Measurements from ENCODE around the gene MYRIP.
"Not testable (repeated sequence)": the region's sequence is repeated elsewhere in the genome, so short reads cannot be mapped to it uniquely, and the experiment has no call there.

MYRIP gene

DNA sequence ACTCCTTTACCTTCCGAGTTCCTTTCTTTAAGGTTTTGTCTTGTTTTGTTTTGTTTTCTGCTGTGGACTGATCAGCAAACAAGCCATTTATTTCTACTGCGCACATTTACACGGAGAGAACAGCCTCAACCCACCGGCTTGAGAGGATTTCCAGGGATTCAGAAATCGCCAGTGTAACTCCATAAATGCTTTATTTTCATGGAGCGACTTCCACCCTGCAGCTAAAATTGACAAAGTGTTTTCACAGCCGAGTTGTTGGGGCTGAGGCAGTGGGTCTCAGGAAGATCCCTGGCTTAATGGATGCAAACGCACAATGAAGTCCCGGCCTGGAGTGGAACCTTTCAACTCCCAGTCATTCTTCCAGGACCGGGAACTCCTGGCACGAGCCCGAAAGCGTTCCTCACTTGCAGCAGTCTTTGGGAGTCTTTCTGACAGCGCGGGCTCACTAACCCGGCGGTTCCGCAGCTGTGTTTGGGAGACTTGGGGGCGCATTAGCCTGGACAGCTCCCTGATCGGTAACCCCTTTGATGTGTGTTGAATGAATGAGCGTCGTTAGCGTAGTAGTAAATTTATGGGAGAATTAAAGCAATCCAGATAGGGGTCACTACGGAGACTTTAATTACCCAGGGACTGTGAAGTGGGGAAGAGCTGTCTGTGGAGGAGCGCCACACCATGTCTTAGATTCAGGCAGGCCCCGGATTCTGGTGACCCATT is 785 bp upstream of the MYRIP start:
- peak; percentile 3 for DNase-seq

DNA sequence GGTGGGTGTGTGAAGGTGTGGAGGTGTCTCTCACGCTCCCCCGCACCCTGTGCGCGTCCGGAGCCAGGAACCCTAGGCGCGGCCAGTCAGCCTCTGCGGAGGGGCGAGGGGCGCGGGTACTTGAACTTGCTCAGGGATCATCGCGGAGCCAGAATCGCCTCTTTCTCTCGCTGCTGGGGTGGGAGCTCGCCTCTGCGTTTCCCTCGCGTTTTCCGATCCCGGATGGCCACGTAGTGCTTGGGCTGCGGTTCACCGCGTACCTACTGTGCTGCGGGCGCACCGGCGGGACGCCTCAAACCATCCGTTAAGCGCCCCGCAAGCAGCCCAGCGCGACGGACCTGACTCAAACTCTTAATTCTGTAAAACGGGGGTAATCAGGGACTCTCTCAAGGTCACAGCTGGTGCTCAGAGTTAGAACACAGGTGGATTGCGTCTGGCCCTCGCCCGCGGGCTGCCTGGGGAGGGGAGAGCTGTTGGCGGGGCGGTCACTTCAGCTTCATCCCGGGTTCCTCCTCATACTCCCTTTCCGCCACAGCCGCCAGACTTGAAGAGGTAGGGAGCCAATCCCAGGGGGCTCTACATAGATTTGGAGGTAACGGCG is 686 bp downstream of the MYRIP start:
- DNase-seq: no peak

DNA sequence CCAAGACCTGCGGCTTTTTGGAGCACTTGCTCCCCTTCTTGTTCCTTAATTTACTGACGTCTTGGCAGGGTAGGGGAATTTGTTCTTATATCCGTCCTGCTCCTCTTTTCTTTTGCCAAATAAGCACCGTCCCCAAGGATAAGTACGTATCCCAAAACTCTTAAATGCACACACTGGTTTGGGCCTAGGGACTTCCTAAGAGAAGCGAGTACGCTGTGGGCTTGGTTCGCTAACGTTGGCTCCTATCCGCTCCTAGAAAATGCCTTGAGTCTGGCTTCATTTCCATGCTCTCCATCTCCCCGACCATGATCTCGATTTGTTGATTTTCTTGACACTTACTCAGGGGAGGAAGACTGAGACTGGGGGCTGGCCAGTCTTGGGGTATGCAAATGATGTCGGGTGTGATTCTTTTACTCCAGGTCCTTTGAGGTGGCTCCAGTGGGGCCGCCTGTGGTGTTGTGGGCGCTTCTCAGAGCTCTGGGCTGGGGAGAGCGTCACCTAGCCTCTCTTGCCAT is 1.3 kb downstream of the MYRIP start:
- DNase-seq: no peak

DNA sequence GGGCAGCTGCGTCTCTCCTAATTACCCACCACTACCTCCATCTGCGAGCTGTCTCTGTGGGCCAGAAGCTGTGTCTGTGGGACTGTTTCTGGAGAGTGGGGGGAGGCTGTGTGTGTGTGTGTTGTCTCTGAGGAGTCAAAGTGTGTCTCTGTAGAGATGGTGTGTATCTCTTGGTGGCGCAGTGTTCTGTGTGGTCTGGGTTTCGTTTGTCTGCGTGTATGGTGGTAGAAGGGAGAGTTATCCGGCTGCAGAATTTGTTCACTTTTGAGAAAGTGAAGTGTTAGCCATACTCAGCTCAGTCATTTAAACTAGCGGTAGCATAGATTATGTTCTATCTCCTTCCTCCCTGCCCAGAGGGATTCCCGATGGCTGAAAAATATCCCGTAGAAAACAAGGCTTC is 2.2 kb downstream of the MYRIP start:
- DNase-seq: no peak

GRCh38 chr3:39812537-39812936 is 3.1 kb downstream of the MYRIP start:
- no peak for DNase-seq

DNA sequence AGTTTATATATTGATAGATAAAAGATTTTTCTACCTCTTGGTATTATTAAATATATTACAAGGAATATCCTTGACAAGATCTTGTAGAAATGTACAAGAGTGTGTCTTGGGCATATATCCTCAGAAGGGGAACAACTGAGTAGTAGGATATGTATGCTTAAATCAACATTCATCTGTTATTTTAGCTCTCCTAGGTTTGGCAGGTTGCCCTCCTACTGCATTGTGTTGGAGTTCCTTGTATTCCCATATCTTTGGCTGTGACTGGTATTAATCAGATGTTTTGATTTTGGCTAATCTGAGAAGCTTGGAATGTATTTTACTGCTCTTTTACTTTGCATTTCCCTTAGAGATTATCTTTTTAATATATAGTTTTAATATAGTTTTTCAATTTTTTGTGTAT is 4.6 kb downstream of the MYRIP start:
- peak; percentile 62 for DNase-seq

DNA sequence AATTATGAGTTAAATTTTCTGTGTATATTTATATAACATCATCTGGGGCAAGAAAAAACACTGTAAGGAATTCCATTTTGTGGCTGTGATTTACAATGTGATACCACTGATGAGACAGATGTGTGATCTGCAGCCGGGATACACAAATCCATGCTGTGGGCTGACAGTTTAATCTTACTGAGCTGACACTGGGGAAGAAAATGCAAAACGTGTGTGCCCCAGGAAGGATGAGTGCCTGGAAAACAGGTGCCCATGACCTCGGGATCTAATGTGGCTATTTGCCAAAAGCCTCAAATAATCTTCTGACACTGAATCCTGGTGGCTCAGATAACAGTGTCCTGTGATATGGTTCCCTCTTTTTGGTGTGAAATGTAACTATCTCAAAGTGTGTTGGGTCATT is 10.5 kb downstream of the MYRIP start:
- DNase-seq: no peak

- DNase-seq: not testable (repeated sequence)
Measured at GRCh38 chr3:39833764-39834163, 24.4 kb downstream of the MYRIP start.

GRCh38 chr3:39839484-39839883 is 30.1 kb downstream of the MYRIP start:
- DNase-seq: no peak

DNA sequence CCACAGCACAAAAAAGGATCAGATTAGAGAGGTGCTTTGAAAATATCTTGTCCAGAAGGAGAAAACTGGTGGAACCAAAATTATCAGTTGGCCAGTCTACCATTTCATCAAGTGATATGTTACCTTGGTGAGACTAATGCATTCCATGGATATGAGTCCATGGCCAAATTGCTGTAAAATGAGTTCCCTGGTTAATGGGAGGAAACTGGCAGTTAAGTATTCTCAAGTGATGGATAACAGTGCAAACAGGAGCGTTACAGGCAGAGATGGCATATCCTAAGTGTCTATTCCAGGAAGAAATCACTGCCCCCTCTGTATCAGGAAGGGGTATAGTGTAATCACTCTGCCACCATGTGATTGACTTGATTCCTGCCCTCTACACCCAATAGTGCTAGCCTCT is 34.0 kb downstream of the MYRIP start:
- no peak for DNase-seq

DNA sequence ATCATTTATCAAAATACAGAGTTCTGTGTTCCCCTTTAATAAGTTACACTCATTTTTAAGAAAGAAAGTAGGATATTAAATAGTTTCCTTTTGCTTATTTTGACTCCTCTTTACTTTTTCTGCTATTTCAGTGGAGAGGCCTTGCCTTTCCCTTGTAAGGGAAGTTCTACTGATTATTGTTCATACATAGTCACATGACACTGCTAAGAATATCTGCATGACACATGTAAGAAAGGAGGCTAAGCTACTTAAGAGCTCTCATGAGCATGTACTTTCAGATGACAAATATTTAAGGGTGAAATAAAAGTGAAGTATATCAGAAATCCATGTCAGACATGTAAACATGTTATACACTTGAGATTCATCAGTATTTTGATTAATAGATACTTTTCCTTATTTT is 39.0 kb downstream of the MYRIP start:
- no peak for DNase-seq

DNA sequence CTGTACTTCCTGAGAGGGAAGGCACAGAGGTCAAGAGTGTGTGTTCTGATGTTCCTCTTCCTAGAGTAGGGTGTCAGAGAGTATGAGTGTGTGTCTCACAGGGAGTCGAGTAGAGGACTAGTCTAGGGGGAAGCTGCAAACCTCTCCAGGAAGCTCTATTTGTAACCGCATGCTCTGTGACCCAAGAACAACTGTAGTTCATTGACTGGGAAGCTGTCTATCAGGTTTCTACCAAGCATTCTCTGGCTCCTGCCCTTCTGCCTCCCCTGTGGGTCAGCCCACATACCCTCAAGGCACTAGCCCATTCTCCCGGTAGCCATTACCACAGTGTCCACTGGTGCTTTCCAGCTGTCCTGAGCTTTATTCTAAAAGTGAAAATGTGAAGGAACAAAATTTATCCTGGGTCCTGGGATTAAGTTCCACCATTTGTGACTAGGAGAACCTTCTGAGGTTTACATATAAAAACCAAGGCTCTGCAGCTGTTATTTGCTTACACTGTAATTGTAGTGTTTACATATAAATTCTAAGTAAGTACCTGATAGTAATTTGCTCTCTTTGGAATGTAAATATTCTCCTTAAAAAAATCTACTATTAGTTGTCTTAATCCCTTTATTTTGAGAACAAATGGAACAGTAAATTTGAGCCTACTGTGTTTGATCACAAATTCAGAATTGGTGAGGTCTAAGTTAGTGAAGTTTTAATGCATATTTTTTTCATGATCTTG is 40.7 kb downstream of the MYRIP start:
- DNase-seq: no peak

GRCh38 chr3:39850716-39851032 is 41.3 kb downstream of the MYRIP start:
- DNase-seq: no peak

DNA sequence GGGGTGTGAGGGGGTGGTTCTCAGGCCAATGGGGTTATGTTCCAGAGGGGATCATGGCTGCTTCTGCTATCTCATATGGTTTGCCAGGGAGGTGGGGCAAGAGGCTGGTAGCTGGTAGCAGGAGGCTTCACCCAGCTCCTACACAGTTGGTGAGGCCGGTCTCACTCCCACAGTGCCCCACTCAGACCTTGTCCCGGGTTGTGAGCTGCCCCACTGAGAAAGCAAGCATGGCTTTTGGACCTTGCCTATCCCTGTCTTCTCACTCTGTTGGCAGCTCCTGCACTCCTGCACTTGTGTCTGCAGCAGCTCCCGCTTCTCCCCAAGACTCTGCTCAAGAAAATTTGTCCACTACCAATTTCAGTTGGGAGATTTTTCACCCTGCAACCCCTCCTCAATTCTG is 46.1 kb downstream of the MYRIP start:
- no peak for DNase-seq

- DNase-seq: no peak
Measured at GRCh38 chr3:39869890-39870289, 60.5 kb downstream of the MYRIP start.

DNA sequence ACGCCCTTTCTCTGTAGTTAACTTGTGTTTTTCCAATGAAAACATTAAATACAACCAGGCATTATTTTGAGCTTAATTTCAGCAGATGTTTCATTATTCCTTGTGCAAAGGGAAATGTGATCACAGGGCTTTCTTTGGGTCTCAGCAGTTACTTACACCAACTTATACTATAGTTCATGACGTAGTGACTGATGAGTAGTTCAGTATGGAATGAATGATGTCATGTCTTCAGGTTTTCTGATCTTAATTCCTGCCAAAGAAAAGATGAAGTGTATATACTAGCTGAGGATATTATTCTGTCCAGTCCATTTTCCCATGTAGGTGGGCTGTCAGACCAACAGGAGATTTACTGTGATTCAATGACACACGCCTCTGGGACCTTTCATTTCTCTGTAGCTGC is 61.3 kb downstream of the MYRIP start:
- DNase-seq: peak; percentile 13

- DNase-seq: no peak
Measured at GRCh38 chr3:39879581-39879980, 70.2 kb downstream of the MYRIP start.

DNA sequence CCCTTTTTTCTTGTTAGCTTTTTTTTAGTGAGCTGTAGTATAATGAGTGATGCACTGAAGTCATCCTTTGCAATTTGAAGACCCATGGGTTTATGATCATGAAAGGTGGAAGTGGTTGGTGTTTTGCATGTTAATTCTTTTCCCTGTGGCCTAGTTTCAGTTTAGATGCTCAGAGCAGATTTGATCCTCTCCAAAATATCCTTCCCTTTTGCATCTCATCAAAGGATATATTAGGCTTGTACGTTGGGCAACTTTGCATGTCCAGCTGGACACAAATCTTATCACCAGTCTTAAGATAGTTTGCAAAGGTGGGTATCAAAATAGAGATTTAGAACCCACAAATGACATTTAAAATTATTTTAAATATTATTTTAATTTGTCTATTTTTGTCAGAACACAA is 72.7 kb downstream of the MYRIP start:
- no peak for DNase-seq

DNA sequence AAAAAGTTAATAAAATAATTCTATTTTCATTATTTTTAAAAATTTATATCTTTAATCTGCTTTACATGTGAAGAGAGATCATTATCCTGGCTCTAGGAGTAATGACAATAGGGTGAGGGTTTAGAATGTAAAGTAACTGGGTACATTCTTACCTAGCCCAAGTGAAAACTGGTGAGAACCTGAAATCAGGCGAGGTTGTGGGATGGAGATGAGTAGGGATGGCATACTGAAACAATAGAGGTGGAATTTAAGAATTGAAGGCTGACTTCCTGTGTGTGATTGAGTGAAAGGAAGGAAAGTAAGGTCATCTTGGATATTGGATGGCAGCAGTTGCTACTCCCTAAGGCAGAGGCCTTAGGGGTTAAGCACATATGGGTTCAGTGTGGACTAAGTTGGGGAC is 82.7 kb downstream of the MYRIP start:
- no peak for DNase-seq

DNA sequence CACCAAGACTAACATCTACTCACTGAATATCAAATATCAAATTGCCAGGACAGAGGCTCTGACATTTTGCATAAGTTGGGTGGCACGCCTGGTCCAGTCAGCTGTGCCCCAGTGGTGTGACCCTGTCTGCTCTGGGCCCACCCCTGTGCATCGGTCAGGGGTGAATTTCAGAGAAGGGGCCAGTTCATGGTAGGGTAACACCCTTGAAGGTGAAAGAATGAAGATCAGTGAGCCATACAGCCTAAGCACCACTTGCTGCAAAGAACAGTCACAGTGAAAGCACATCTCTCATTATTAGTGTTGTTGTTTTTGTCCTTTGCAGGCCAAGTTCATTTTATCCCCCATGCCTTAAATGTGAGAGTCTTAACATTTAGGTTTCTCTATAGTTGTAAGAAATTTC is 86.8 kb downstream of the MYRIP start:
- no peak for DNase-seq

DNA sequence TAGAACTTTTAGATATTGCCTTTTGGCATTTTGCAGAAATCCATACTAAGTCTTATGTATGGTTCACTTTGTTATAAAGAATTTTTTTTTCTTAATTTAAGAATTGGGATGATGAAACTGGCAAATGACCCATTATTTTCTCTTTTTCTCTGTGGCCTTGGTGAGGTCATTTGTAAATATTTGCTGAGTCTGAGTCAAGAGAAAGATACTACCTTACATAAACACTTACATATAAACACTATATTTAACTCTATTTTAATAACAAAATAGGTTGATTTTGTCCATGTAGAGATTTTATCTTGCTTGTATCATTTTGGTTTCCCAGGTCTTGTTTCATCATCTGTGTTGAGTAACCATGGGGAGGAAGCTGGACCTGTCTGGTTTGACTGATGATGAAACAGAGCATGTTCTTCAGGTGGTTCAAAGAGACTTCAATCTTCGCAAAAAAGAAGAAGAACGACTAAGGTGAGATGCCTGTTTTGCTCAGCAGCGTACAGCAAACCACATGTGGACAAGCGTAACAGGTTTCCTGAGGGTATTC is 91.1 kb downstream of the MYRIP start:
- DNase-seq: no peak

DNA sequence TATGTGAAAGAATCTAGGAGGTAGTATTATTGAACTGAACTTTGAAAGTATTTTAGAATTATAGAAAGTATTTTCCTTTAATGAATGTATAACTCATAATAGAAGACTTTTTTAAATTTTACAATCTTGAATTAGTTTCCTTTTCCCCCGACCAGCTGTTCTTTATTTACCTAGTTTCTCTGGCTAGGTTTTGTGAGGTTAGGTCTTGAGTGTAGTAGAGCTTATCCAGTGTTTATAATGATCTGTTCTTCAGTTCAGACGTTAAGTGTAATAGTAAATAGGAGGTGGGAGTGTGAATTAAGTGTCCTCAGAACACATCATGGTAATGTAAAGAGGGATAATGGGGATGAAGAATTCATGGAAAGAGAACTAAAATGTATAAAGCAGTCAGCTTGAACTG is 93.8 kb downstream of the MYRIP start:
- no peak for DNase-seq

- DNase-seq: no peak
Measured at GRCh38 chr3:39905788-39906187, 96.4 kb downstream of the MYRIP start.

- DNase-seq: peak; percentile 2
Measured at GRCh38 chr3:39907981-39908380, 98.6 kb downstream of the MYRIP start.

Measured in fibroblast of skin of right quadriceps (primary cell).